GM12878 (cell line): ENCODE measurements around the gene ERP27. TPM values are rescaled to one million over a fixed set of nuclear protein-coding genes. Genes with fewer than 3 reads are reported as not detected.

Experiments used
- ATAC-seq: fragments of 200-7000 bp; cut with Tn5 transposase; 3 replicates; pipeline ENCODE4 v1.9.1; 2020; ENCODE audit warnings: mild to moderate bottlenecking, moderate library complexity
- BruUV-seq: library from RNA; stranded (reverse); fragments of 400-500 nt; replicated peaks from 2 replicates; lab custom pipeline; 2021; lab: Mats Ljungman, UMichigan
- CTCF ChIA-PET: fragments of 300-600 bp; sonication (Branson Sonifier 250); formaldehyde crosslinking; extraction: SDS; loops from one replicate; lab custom pipeline; 2021; ENCODE audit warnings: inconsistent platforms; lab: Yijun Ruan, JAX
- POLR2A ChIA-PET: fragments of 350-600 bp; formaldehyde crosslinking; extraction: SDS; loops from one replicate; lab custom pipeline; 2021; ENCODE audit warnings: inconsistent platforms; lab: Charles Lee
- RAD21 ChIA-PET: fragments of 300-600 bp; sonication (Branson Sonifier 250); formaldehyde crosslinking; loops from one replicate; lab custom pipeline; 2023; ENCODE audit warnings: antibody characterized with exemption; ENCODE audit not compliant: unreplicated experiment; lab: Charles Lee
- SMC1A ChIA-PET: fragments of 300-600 bp; sonication (Branson Sonifier 250); formaldehyde crosslinking; loops from one replicate; lab custom pipeline; 2023; ENCODE audit not compliant: unreplicated experiment, uncharacterized antibody; lab: Charles Lee
- DNase-seq: peaks from one replicate; pipeline ENCODE4 v3.0.0-alpha.2; 2011; ENCODE audit warnings: low read depth, low spot score
- FAIRE-seq: peaks from 3 replicates; lab custom pipeline; 2011; peaks lifted over from hg19 to GRCh38; lab: Jason Lieb, UNC
- H2AFZ ChIP-seq: 2 replicates; pipeline ENCODE4 v1.6.0; 2011; ENCODE audit warnings: low read depth, low read length, control low read depth; ENCODE audit not compliant: control insufficient read depth
- H3K27ac ChIP-seq: 2 replicates; pipeline ENCODE4 v1.5.1; 2011; ENCODE audit warnings: control low read depth; ENCODE audit not compliant: control insufficient read depth, insufficient read depth
- H3K27me3 ChIP-seq, 2 experiments: replicated peaks in 1 of 2; 2 replicates each; pipeline versions ENCODE4 v1.6.0 to v1.6.1; 2011; ENCODE audit warnings: low read length in 1 of 2; ENCODE audit not compliant: control insufficient read depth in 2 of 2, insufficient read depth in 2 of 2
- H3K36me3 ChIP-seq, 2 experiments: 2 replicates each; pipeline ENCODE4 v1.5.1; 2011; ENCODE audit warnings: low read length in 1 of 2; ENCODE audit not compliant: control insufficient read depth in 2 of 2, insufficient read depth in 2 of 2
- H3K4me1 ChIP-seq: 2 replicates; pipeline ENCODE4 v1.6.1; 2011; ENCODE audit warnings: mild to moderate bottlenecking, low read length, moderate library complexity, mixed read lengths; ENCODE audit not compliant: control insufficient read depth, insufficient read depth
- H3K4me2 ChIP-seq: 2 replicates; pipeline ENCODE4 v1.6.0; 2011; ENCODE audit warnings: control low read depth; ENCODE audit not compliant: control insufficient read depth, insufficient read depth
- H3K4me3 ChIP-seq: fragments of 200-600 bp; sonication (generic); 2 replicates; pipeline ENCODE4 v1.5.1; 2016
- H3K79me2 ChIP-seq: 2 replicates; pipeline ENCODE4 v1.6.0; 2011; ENCODE audit warnings: low read length; ENCODE audit not compliant: control insufficient read depth, insufficient read depth
- H3K9ac ChIP-seq: 2 replicates; pipeline ENCODE4 v1.8.0; 2011; ENCODE audit warnings: low read length, control low read depth, mixed read lengths; ENCODE audit not compliant: control insufficient read depth, insufficient read depth
- H3K9me3 ChIP-seq: replicated peaks from 3 replicates; pipeline ENCODE4 v1.5.1; 2011; ENCODE audit warnings: mild to moderate bottlenecking, low read length; ENCODE audit not compliant: control insufficient read depth, insufficient read depth
- H4K20me1 ChIP-seq: 2 replicates; pipeline ENCODE4 v1.6.0; 2011; ENCODE audit not compliant: control insufficient read depth, insufficient read depth
- BRCA1 ChIP-seq: IDR thresholded peaks from 2 replicates; pipeline ENCODE4 v1.6.1; 2011; ENCODE audit warnings: low read depth, low read length, improper control_type of control experiment
- GABPA ChIP-seq: IDR thresholded peaks from 2 replicates; pipeline ENCODE4 v1.6.1; 2014; ENCODE audit warnings: antibody characterized with exemption, low read depth, mild to moderate bottlenecking, inconsistent platforms
- RBBP5 ChIP-seq: fragments of 200-600 bp; sonication (generic); conservative IDR thresholded peaks from 2 replicates; pipeline ENCODE4 v1.6.1; 2016
- SREBF2 ChIP-seq: IDR thresholded peaks from 2 replicates; pipeline ENCODE4 v1.6.1; 2012; ENCODE audit warnings: mild to moderate bottlenecking, low read length
- TBL1XR1 ChIP-seq: IDR thresholded peaks from 2 replicates; pipeline ENCODE4 v1.6.1; 2012; ENCODE audit warnings: low read depth, low read length, improper control_type of control experiment
- WGBS: methylation state at CpG from one replicate; pipeline ENCODE4 v1.1.6; 2016; ENCODE audit warnings: low lambda C conversion rate; ENCODE audit not compliant: insufficient replicate concordance, insufficient coverage; ENCODE audit errors: missing lambda C conversion rate; 5-methylcytosine and 5-hydroxymethylcytosine counted together
- in situ Hi-C: fragments of 300-500 bp; cut with MboI; formaldehyde crosslinking; loops from 9 replicates; pipeline ENCODE4 v1.14.3; 2018; ENCODE audit warnings: mixed read lengths
- intact Hi-C: fragments of 100-400 bp; cut with micrococcal nuclease; formaldehyde crosslinking; loops from one replicate; pipeline ENCODE4 v1.14.2; 2022; ENCODE audit not compliant: unreplicated experiment
- polyA plus RNA-seq, 11 experiments: library from polyadenylated mRNA; depleted of rRNA in 4 of 11; unstranded in 6 of 11; stranded (reverse) in 5 of 11; fragments of >200 nt; fragmentation: Nextera tagmentation in 4 of 11; fragmentation: Illumina TruSeq in 1 of 11; extraction: Ambion mirVana in 4 of 11; extraction: Trizol in 1 of 11; gene quantifications; 1 replicate in 1 of 11; 2 replicates in 10 of 11; pipeline versions ENCODE4 v1.2.1 to v1.2.3, GENCODE V29; 2011 to 2016; ENCODE audit warnings: inconsistent platforms in 2 of 11, missing spikeins in 2 of 11, low read depth in 1 of 11
- total RNA-seq, 4 experiments: library from RNA; depleted of rRNA in 3 of 4; stranded (reverse); fragments of >200 nt in 3 of 4; fragmentation: Illumina TruSeq in 1 of 4; extraction: Trizol in 1 of 4; gene quantifications; 2 replicates each; pipeline versions ENCODE4 v1.2.1 to v1.2.3, GENCODE V29; 2013 to 2021
- TF ChIP-seq, protein P1 (sequence below): fragments of 450-650 bp; IDR thresholded peaks from 2 replicates; pipeline ENCODE4 v1.6.1; 2016; ENCODE audit warnings: mild to moderate bottlenecking, moderate library complexity, borderline replicate concordance

ERP27 gene
- total and polyA plus RNA-seq, 10 of the 15 experiments (the other 5 are each of a cell fraction or from before 2014, with no cell fraction given) = 0.91 to 2.4 (median 1.4) TPM

DNA sequence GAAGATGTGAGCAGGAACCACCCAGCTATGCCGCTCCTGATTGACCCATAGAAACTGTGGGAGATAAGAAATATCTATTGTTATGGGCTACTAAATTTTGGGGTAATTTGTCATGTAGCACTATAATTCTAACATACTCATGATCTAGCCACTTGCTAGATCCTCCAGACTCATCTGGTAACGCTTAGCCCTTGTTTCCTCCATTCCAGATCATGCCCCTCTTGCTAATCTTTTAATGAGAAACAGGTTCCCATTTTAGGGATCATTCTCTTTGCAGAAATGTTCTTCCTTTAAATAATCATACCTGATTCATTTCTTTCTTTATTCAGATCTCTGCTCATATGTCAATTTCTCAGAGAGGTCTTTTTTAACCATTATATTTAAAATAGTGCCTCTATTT is 26.9 kb upstream of the ERP27 start:
- intact Hi-C loops = no loop called here
- no TSS peak for BruUV-seq
- Histone ChIP-seq H3K4me2 (no peak overlapping the region), H3K9me3 (no peaks in the 10 kb centered on the region)
- TF ChIP-seq RBBP5 (no peak), GABPA (no peak), BRCA1 (no peak), SREBF2 (no peak), TBL1XR1 (no peak)
- TF ChIP-seq, protein P1, sequence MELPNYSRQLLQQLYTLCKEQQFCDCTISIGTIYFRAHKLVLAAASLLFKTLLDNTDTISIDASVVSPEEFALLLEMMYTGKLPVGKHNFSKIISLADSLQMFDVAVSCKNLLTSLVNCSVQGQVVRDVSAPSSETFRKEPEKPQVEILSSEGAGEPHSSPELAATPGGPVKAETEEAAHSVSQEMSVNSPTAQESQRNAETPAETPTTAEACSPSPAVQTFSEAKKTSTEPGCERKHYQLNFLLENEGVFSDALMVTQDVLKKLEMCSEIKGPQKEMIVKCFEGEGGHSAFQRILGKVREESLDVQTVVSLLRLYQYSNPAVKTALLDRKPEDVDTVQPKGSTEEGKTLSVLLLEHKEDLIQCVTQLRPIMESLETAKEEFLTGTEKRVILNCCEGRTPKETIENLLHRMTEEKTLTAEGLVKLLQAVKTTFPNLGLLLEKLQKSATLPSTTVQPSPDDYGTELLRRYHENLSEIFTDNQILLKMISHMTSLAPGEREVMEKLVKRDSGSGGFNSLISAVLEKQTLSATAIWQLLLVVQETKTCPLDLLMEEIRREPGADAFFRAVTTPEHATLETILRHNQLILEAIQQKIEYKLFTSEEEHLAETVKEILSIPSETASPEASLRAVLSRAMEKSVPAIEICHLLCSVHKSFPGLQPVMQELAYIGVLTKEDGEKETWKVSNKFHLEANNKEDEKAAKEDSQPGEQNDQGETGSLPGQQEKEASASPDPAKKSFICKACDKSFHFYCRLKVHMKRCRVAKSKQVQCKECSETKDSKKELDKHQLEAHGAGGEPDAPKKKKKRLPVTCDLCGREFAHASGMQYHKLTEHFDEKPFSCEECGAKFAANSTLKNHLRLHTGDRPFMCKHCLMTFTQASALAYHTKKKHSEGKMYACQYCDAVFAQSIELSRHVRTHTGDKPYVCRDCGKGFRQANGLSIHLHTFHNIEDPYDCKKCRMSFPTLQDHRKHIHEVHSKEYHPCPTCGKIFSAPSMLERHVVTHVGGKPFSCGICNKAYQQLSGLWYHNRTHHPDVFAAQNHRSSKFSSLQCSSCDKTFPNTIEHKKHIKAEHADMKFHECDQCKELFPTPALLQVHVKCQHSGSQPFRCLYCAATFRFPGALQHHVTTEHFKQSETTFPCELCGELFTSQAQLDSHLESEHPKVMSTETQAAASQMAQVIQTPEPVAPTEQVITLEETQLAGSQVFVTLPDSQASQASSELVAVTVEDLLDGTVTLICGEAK = no peak
- TF ChIP-seq, all 136 proteins: peak for 0
- SMC1A ChIA-PET = interaction anchor here (1.2 to 1.6 kb wide), 3 partner anchors 17 to 118 kb away, joined by 3 to 4 read pairs (median 3); no protein-coding TSS in a partner anchor
- Histone ChIP-seq H4K20me1 (no peaks in the 10 kb centered on the region), H3K27me3 (no peaks in the 10 kb centered on the region), H3K27ac (no peak overlapping the region), H3K36me3 (no peaks in the 10 kb centered on the region), H3K9ac (no peak overlapping the region), H3K4me3 (no peak overlapping the region), H3K79me2 (peaks cover 27% of the 10 kb centered on the region), H2AFZ (no peak overlapping the region), H3K4me1 (no peaks in the 10 kb centered on the region; the same call in none of the 2 replicates)
- CTCF ChIA-PET = interaction anchor here (1.6 kb wide), 1 partner anchor 117 kb away, joined by 3 read pairs; no protein-coding TSS in a partner anchor
- POLR2A ChIA-PET = no interaction called here
- ATAC-seq = no peak
- FAIRE-seq = no peak
- no peak for DNase-seq
- in situ Hi-C loops = loop anchor here (25.0 kb wide), 1 partner anchor 578 kb away; no protein-coding TSS in a partner anchor
- RAD21 ChIA-PET = no interaction called here
- 94% methylated on average over 2 of the region's 2 CpGs for WGBS
